Endothelial cell of umbilical vein (primary cell): ENCODE measurements around the gene TIMMDC1. TPM values are rescaled to one million over a fixed set of nuclear protein-coding genes. Genes with fewer than 3 reads are reported as not detected.

Experiments
- BruUV-seq: library from RNA; stranded (reverse); fragments of 400-500 nt; replicated peaks from 2 replicates; lab custom pipeline; 2021; lab: Mats Ljungman, UMichigan
- CTCF ChIA-PET: fragments of 300-600, 350-600 bp; sonication (Branson Sonifier 250); formaldehyde crosslinking; loops from one replicate; lab custom pipeline; 2021; ENCODE audit warnings: antibody characterized with exemption, inconsistent platforms; lab: Charles Lee
- POLR2A ChIA-PET: fragments of 300-600, 350-600 bp; sonication (Branson Sonifier 250); formaldehyde crosslinking; loops from one replicate; lab custom pipeline; 2021; ENCODE audit warnings: antibody characterized with exemption, inconsistent platforms; lab: Charles Lee
- DNase-seq: peaks from one replicate; pipeline ENCODE4 v3.0.0-alpha.2; 2011; ENCODE audit warnings: low read depth, low spot score
- FAIRE-seq: peaks from 2 replicates; lab custom pipeline; 2011; peaks lifted over from hg19 to GRCh38; lab: Jason Lieb, UNC
- H2AFZ ChIP-seq: 2 replicates; pipeline ENCODE4 v1.6.0; 2012; ENCODE audit warnings: low read depth, low read length, control low read depth, inconsistent platforms
- H3K27ac ChIP-seq: 2 replicates; pipeline ENCODE4 v1.5.1; 2011; ENCODE audit warnings: low read depth, mild to moderate bottlenecking, control low read depth, low read length, moderate library complexity; ENCODE audit not compliant: insufficient read depth
- H3K27me3 ChIP-seq, 2 experiments: 2 replicates each; pipeline versions ENCODE4 v1.6.0 to v1.6.1; 2011; ENCODE audit warnings: low read length in 2 of 2, mixed read lengths in 1 of 2; ENCODE audit not compliant: control insufficient read depth in 2 of 2, insufficient read depth in 2 of 2
- H3K36me3 ChIP-seq, 2 experiments: 2 replicates in 1 of 2; 3 replicates in 1 of 2; pipeline ENCODE4 v1.5.1; 2011; ENCODE audit warnings: low read length in 2 of 2, mild to moderate bottlenecking in 1 of 2, moderate library complexity in 1 of 2; ENCODE audit not compliant: control insufficient read depth in 2 of 2, insufficient read depth in 2 of 2; ENCODE audit errors: extremely low read depth in 1 of 2
- H3K4me1 ChIP-seq: 3 replicates; pipeline ENCODE4 v1.5.1; 2011; ENCODE audit warnings: mild to moderate bottlenecking, low read length; ENCODE audit not compliant: control insufficient read depth, insufficient read depth; ENCODE audit errors: extremely low read depth
- H3K4me2 ChIP-seq: 2 replicates; pipeline ENCODE4 v1.6.1; 2011; ENCODE audit warnings: low read length, control low read depth, mixed read lengths; ENCODE audit not compliant: insufficient read depth
- H3K4me3 ChIP-seq, 3 experiments: fragments of 200-600 bp in 1 of 3; sonication (generic), shearing (Covaris generic) in 1 of 3; replicated peaks in 1 of 3; 2 replicates each; pipeline ENCODE4 v1.5.1; 2011 to 2016; ENCODE audit warnings: control low read depth in 3 of 3, low read length in 3 of 3, mild to moderate bottlenecking in 2 of 3, inconsistent platforms in 1 of 3, low read depth in 1 of 3, moderate library complexity in 1 of 3; ENCODE audit not compliant: insufficient read depth in 1 of 3
- H3K79me2 ChIP-seq: 2 replicates; pipeline ENCODE4 v1.6.0; 2012; ENCODE audit warnings: low read length, inconsistent platforms; ENCODE audit not compliant: control insufficient read depth, insufficient read depth
- H3K9ac ChIP-seq: replicated peaks from 2 replicates; pipeline ENCODE3; 2011; ENCODE audit warnings: low read length, control low read depth; ENCODE audit not compliant: insufficient read depth; ENCODE audit errors: extremely low read depth
- H3K9me1 ChIP-seq: replicated peaks from 3 replicates; pipeline ENCODE4 v1.6.0; 2011; ENCODE audit warnings: mild to moderate bottlenecking, low read length; ENCODE audit not compliant: control insufficient read depth, insufficient read depth; ENCODE audit errors: extremely low read depth
- H3K9me3 ChIP-seq: replicated peaks from 2 replicates; pipeline ENCODE4 v1.5.1; 2012; ENCODE audit warnings: low read length, inconsistent platforms; ENCODE audit not compliant: control insufficient read depth, insufficient read depth
- H4K20me1 ChIP-seq: replicated peaks from 2 replicates; pipeline ENCODE3; 2011; ENCODE audit warnings: mild to moderate bottlenecking, low read length; ENCODE audit not compliant: control insufficient read depth, insufficient read depth; ENCODE audit errors: extremely low read depth
- CTCF ChIP-seq, 2 donors: IDR thresholded peaks; 1 replicate in 1 of 2; 2 replicates in 1 of 2; pipeline ENCODE4 v1.5.1; 2011; ENCODE audit warnings: low read length in 2 of 2, mild to moderate bottlenecking in 2 of 2, moderate library complexity in 2 of 2, control low read depth in 1 of 2, inconsistent platforms in 1 of 2, low read depth in 1 of 2; ENCODE audit not compliant: insufficient read depth in 1 of 2; ENCODE audit errors: extremely low read depth in 1 of 2
- EZH2 ChIP-seq: IDR thresholded peaks from 2 replicates; pipeline ENCODE4 v1.6.1; 2012; ENCODE audit warnings: borderline replicate concordance, low read depth, mild to moderate bottlenecking, moderate library complexity, low read length, inconsistent platforms; ENCODE audit not compliant: severe bottlenecking
- FOS ChIP-seq: IDR thresholded peaks from 2 replicates; pipeline ENCODE4 v1.6.1; 2011; ENCODE audit warnings: mild to moderate bottlenecking, low read length, moderate library complexity, borderline replicate concordance; ENCODE audit not compliant: insufficient read depth
- GATA2 ChIP-seq: IDR thresholded peaks from 2 replicates; pipeline ENCODE4 v1.7.0; 2011; ENCODE audit warnings: low read depth, mild to moderate bottlenecking, moderate library complexity, mixed read lengths, low read length; ENCODE audit not compliant: insufficient read length, insufficient read depth
- JUN ChIP-seq: IDR thresholded peaks from 2 replicates; pipeline ENCODE4 v1.6.1; 2011; ENCODE audit warnings: borderline replicate concordance, low read depth; ENCODE audit not compliant: insufficient read length, insufficient read depth
- MAX ChIP-seq: IDR thresholded peaks from 2 replicates; pipeline ENCODE4 v1.6.1; 2011; ENCODE audit not compliant: insufficient read depth, insufficient read length
- MYC ChIP-seq: IDR thresholded peaks from one replicate; pipeline ENCODE4 v1.6.1; 2011; ENCODE audit warnings: mild to moderate bottlenecking, low read depth, low read length
- POLR2A ChIP-seq: IDR thresholded peaks from 2 replicates; pipeline ENCODE4 v1.6.1; 2012; ENCODE audit warnings: low read depth, mild to moderate bottlenecking, control low read depth, low read length
- POLR2AphosphoS5 ChIP-seq: IDR thresholded peaks from 2 replicates; pipeline ENCODE4 v1.6.1; 2012; ENCODE audit warnings: low read depth, mild to moderate bottlenecking, control low read depth, low read length, moderate library complexity; ENCODE audit not compliant: insufficient read depth
- dilution Hi-C: fragments of 300-500 bp; cut with MboI; formaldehyde crosslinking; loops from one replicate; pipeline ENCODE4 v1.15.0; 2019; ENCODE audit warnings: low sequenced_read_pairs; ENCODE audit not compliant: extremely low pct_ligation_motif_present
- intact Hi-C: fragments of 100-400 bp; cut with micrococcal nuclease; formaldehyde crosslinking; loops from one replicate; pipeline ENCODE4 v1.10.0; 2022
- polyA plus RNA-seq, 4 experiments: library from polyadenylated mRNA; depleted of rRNA in 3 of 4; stranded (reverse) in 3 of 4; unstranded in 1 of 4; fragments of >200 nt; gene quantifications; 2 replicates each; pipeline versions ENCODE4 v1.2.1 to v1.2.3, GENCODE V29; 2011 to 2012; ENCODE audit warnings: missing spikeins in 1 of 4
- total RNA-seq: library from RNA; stranded (reverse); gene quantifications from 2 replicates; pipeline ENCODE4 v1.2.3, GENCODE V29; 2021

Gene TIMMDC1
- total and polyA plus RNA-seq, 2 donors (not counting 3 experiments of a cell fraction or from before 2014, with no cell fraction given), result 49.2 to 76.2 TPM

- intact Hi-C loops, result loop anchor here (10.0 kb wide), 1 partner anchor 283 kb away; no protein-coding TSS in a partner anchor
- BruUV-seq, result no TSS peak
Measured at GRCh38 chr3:119557877-119558269, 59.5 kb downstream of the TIMMDC1 start.

GRCh38 chr3:119558626-119559317 is 60.4 kb downstream of the TIMMDC1 start:
- H3K9me1 ChIP-seq, result no peaks in the 10 kb centered on the region
- no peaks in the 10 kb centered on the region for H3K36me3 ChIP-seq
- intact Hi-C loops, result loop anchor here (10.0 kb wide), 1 partner anchor 284 kb away; no protein-coding TSS in a partner anchor
- DNase-seq, result no peak
- POLR2A ChIA-PET, result no interaction called here
- H3K27me3 ChIP-seq, result peaks cover 0 to 13% of the 10 kb centered on the region in 2 experiments
- no peak overlapping the region for H3K4me2 ChIP-seq
- no peaks in the 10 kb centered on the region for H3K9me3 ChIP-seq
- H2AFZ ChIP-seq, result no peak overlapping the region
- H4K20me1 ChIP-seq, result no peaks in the 10 kb centered on the region
- dilution Hi-C loops, result no loop called here
- TF ChIP-seq EZH2 (no peak), FOS (no peak), JUN (no peak), MAX (no peak), CTCF (IDR thresholded peaks at IDR 0.05; ENCODE audit: extremely low read depth in 1 of 2, insufficient read depth in 1 of 2, low read depth in 1 of 2, low read length in 2 of 2) (no peak), POLR2A (no peak), GATA2 (no peak), POLR2AphosphoS5 (no peak), MYC (no peak)
- H3K4me3 ChIP-seq, result no peak overlapping the region
- no peaks in the 10 kb centered on the region for H3K79me2 ChIP-seq
- CTCF ChIA-PET, result interaction anchor here (1.0 to 1.5 kb wide), 2 partner anchors 58 to 122 kb away, joined by 3 read pairs; no protein-coding TSS in a partner anchor
- no peak overlapping the region for H3K9ac ChIP-seq
- no peak for FAIRE-seq
- BruUV-seq, result no TSS peak
- no peaks in the 10 kb centered on the region for H3K4me1 ChIP-seq
- no peak overlapping the region for H3K27ac ChIP-seq

More at GRCh38 chr3:119557877-119558269, 59.5 kb downstream of the TIMMDC1 start:
- no peak for DNase-seq
- Histone ChIP-seq H2AFZ (no peak overlapping the region), H3K9me1 (no peaks in the 10 kb centered on the region), H3K9ac (no peak overlapping the region), H3K4me3 (no peak overlapping the region), H3K4me2 (no peak overlapping the region), H3K79me2 (no peaks in the 10 kb centered on the region), H3K9me3 (no peaks in the 10 kb centered on the region), H3K27me3 (peaks cover 0 to 13% of the 10 kb centered on the region in 2 experiments), H4K20me1 (no peaks in the 10 kb centered on the region), H3K27ac (no peak overlapping the region), H3K36me3 (no peaks in the 10 kb centered on the region), H3K4me1 (no peaks in the 10 kb centered on the region)
- POLR2A ChIA-PET, result no interaction called here
- FAIRE-seq, result no peak
- no peak for TF ChIP-seq POLR2AphosphoS5
- no peak for TF ChIP-seq EZH2
- no peak for TF ChIP-seq POLR2A
- no peak for TF ChIP-seq MYC
- TF ChIP-seq GATA2, result no peak
- dilution Hi-C loops, result no loop called here
- CTCF ChIA-PET, result no interaction called here
